Aorta (tissue), 5 donors: Measurements from ENCODE around the gene RALGAPA2. TPM values are rescaled to one million over a fixed set of nuclear protein-coding genes. Genes with fewer than 3 reads are reported as not detected.
A peak's percentile ranks its signal among the peaks of the same experiment; 100 is the strongest.

Experiments used
- ATAC-seq: fragments of 200-7000 bp; cut with Tn5 transposase; one replicate; pipeline ENCODE4 v1.9.1; 2022; ENCODE audit warnings: moderate library complexity; ENCODE audit not compliant: low FRiP score
- DNase-seq, 2 donors: peaks; one replicate each; pipeline ENCODE4 v3.0.0-alpha.2; 2020
- H3K27ac ChIP-seq, 2 donors: one replicate each; pipeline ENCODE4 v1.5.1; 2013; ENCODE audit warnings: low read length in 2 of 2, mild to moderate bottlenecking in 2 of 2, moderate library complexity in 2 of 2, control low read depth in 1 of 2, inconsistent platforms in 1 of 2, low read depth in 1 of 2
- H3K27me3 ChIP-seq, 2 donors: one replicate each; pipeline ENCODE4 v1.6.1; 2013; ENCODE audit warnings: control low read depth in 1 of 2, low read length in 1 of 2, mild to moderate bottlenecking in 1 of 2, moderate library complexity in 1 of 2; ENCODE audit not compliant: insufficient read depth in 2 of 2, control insufficient read depth in 1 of 2
- H3K36me3 ChIP-seq, 2 donors: one replicate each; pipeline ENCODE4 v1.6.1; 2013; ENCODE audit warnings: control low read depth in 1 of 2, low read length in 1 of 2, mild to moderate bottlenecking in 1 of 2; ENCODE audit not compliant: insufficient read depth in 2 of 2, control insufficient read depth in 1 of 2
- H3K4me1 ChIP-seq, 2 donors: one replicate each; pipeline ENCODE4 v1.6.1; 2013; ENCODE audit warnings: low read length in 2 of 2, control low read depth in 1 of 2, mild to moderate bottlenecking in 1 of 2, moderate library complexity in 1 of 2; ENCODE audit not compliant: insufficient read depth in 2 of 2, control insufficient read depth in 1 of 2
- H3K4me3 ChIP-seq, 2 donors: one replicate each; pipeline ENCODE4 v1.5.1; 2013; ENCODE audit warnings: low read length in 2 of 2, control low read depth in 1 of 2, mild to moderate bottlenecking in 1 of 2
- H3K9me3 ChIP-seq: one replicate; pipeline ENCODE4 v1.6.1; 2013; ENCODE audit warnings: mild to moderate bottlenecking, low read length; ENCODE audit not compliant: control insufficient read depth
- WGBS, 2 donors: extraction: QIAGEN DNeasy Blood & Tissue Kit; methylation state at CpG; one replicate each; pipeline ENCODE4 v1.1.7; 2013; 5-methylcytosine and 5-hydroxymethylcytosine counted together
- intact Hi-C, 2 donors: fragments of 100-400 bp; cut with DNase I; formaldehyde crosslinking; loops; one replicate each; pipeline versions ENCODE4 v1.14.2 to v1.15.0; 2022
- long read RNA-seq, 2 donors: library from polyadenylated mRNA; unstranded; transcript quantifications; one replicate each; pipeline ENCODE4 v2.0.0, GENCODE V29; 2020 to 2021
- polyA plus RNA-seq, 2 donors: library from polyadenylated mRNA; stranded (reverse); fragments of 200-250 nt; gene quantifications; one replicate each; pipeline ENCODE4 v1.2.3, GENCODE V29; 2013
- total RNA-seq, 2 donors: library from RNA; stranded (reverse); fragmentation: NEBNext Ultra II Directional; extraction: Animal tissue kit (Norgen Biotek cat#: 25700); gene quantifications; one replicate each; pipeline ENCODE4 v1.2.1, GENCODE V29; 2021
- donor health status: healthy with polysubstance abuse.
- donor health status: Bipolar disorder and iron deficiency.
- donor health status: DM: no; HTN: no; CAD: no.
- donor health status: DM: no; HTN: no; CAD: no.
- donor health status: DM: yes; HTN: yes; CAD: no.

The RALGAPA2 gene
- 10 to 100 TPM; 34.8 to 62.3 TPM for total RNA-seq
- 1 to 10 TPM; 2.2 to 3.5 TPM for polyA plus RNA-seq
- long read RNA-seq, donor 1, partial matches to known transcripts = 14 of 40 reads
- long read RNA-seq, donor 1, other reads (novel, unspliced or antisense) = 26 of 40 reads
- long read RNA-seq, donor 2, partial matches to known transcripts = 25 of 55 reads
- long read RNA-seq, donor 2, other reads (novel, unspliced or antisense) = 30 of 55 reads

GRCh38 chr20:20712474-20713243 is at the start of gene RALGAPA2:
TSS of gene RALGAPA2 (minus strand) at chr20:20712644. CDS start at chr20:20712480, 164 bp downstream.
- H3K36me3 ChIP-seq = no peaks in the 10 kb centered on the region
- WGBS, 2 donors = 0 to 1% methylated on average over 67 to 87 of the region's 87 CpGs
- no peaks in the 10 kb centered on the region for H3K27me3 ChIP-seq
- H3K4me1 ChIP-seq = peaks cover 0 to 5% of the 10 kb centered on the region in 2 donors
- DNase-seq (peak; percentile 98 to 99), ATAC-seq (peak; percentile 99)
- H3K27ac ChIP-seq = peak within 1 kb of the TSS; percentile 8 to 71
- peak within 1 kb of the TSS; percentile 84 to 96 for H3K4me3 ChIP-seq
- H3K9me3 ChIP-seq = peaks cover under 1% of the 10 kb centered on the region
- intact Hi-C loops = loop anchor here (5.0 to 10.0 kb wide), 2 partner anchors 412 to 415 kb away; partner anchors contain the start of gene KIZ (in 2 of the 2)

- ATAC-seq (no peak), DNase-seq (no peak)
- H3K27me3 ChIP-seq = no peaks in the 10 kb centered on the region
- H3K4me3 ChIP-seq = no peak overlapping the region
- H3K4me1 ChIP-seq = no peaks in the 10 kb centered on the region
- H3K27ac ChIP-seq = no peak overlapping the region
- 42% methylated on average over 1 of the region's 1 CpG for WGBS, 2 donors
- no peaks in the 10 kb centered on the region for H3K36me3 ChIP-seq
- intact Hi-C loops = no loop called here
- H3K9me3 ChIP-seq = peaks cover 2% of the 10 kb centered on the region
Observed at GRCh38 chr20:20761301-20761700, 48.9 kb upstream of the RALGAPA2 start.

GRCh38 chr20:20759132-20759531 is 46.7 kb upstream of the RALGAPA2 start:
- no peak overlapping the region for H3K27ac ChIP-seq
- no peak overlapping the region for H3K4me3 ChIP-seq
- peaks cover 2% of the 10 kb centered on the region for H3K9me3 ChIP-seq
- H3K4me1 ChIP-seq = no peaks in the 10 kb centered on the region
- no peak for DNase-seq
- intact Hi-C loops = no loop called here
- H3K36me3 ChIP-seq = no peaks in the 10 kb centered on the region
- ATAC-seq = no peak
- 56 to 59% methylated on average over 6 of the region's 6 CpGs for WGBS, 2 donors
- H3K27me3 ChIP-seq = no peaks in the 10 kb centered on the region

GRCh38 chr20:20755674-20756319 is 43.4 kb upstream of the RALGAPA2 start:
- H3K27me3 ChIP-seq = no peaks in the 10 kb centered on the region
- WGBS, 2 donors = 75 to 83% methylated on average over 6 of the region's 6 CpGs
- DNase-seq = no peak
- H3K36me3 ChIP-seq = no peaks in the 10 kb centered on the region
- H3K9me3 ChIP-seq = no peaks in the 10 kb centered on the region
- H3K4me1 ChIP-seq = no peaks in the 10 kb centered on the region
- ATAC-seq = no peak
- H3K4me3 ChIP-seq = no peak overlapping the region
- intact Hi-C loops = no loop called here
- H3K27ac ChIP-seq = no peak overlapping the region

GRCh38 chr20:20755231-20755630 is 42.8 kb upstream of the RALGAPA2 start:
- Histone ChIP-seq H3K27ac (no peak overlapping the region), H3K9me3 (no peaks in the 10 kb centered on the region), H3K27me3 (no peaks in the 10 kb centered on the region), H3K36me3 (no peaks in the 10 kb centered on the region), H3K4me3 (no peak overlapping the region), H3K4me1 (no peaks in the 10 kb centered on the region)
- intact Hi-C loops = no loop called here
- WGBS, 2 donors = 87 to 95% methylated on average over 4 of the region's 4 CpGs
- ATAC-seq = no peak
- no peak for DNase-seq

- DNase-seq (no peak), ATAC-seq (no peak)
- 89 to 90% methylated on average over 3 of the region's 3 CpGs for WGBS, 2 donors
- H3K27me3 ChIP-seq = no peaks in the 10 kb centered on the region
- no peaks in the 10 kb centered on the region for H3K4me1 ChIP-seq
- no peaks in the 10 kb centered on the region for H3K36me3 ChIP-seq
- no peaks in the 10 kb centered on the region for H3K9me3 ChIP-seq
- H3K4me3 ChIP-seq = no peak overlapping the region
- intact Hi-C loops = no loop called here
- no peak overlapping the region for H3K27ac ChIP-seq
Observed at GRCh38 chr20:20754714-20755113, 42.3 kb upstream of the RALGAPA2 start.

- Histone ChIP-seq H3K27me3 (peaks cover 0 to 4% of the 10 kb centered on the region in 2 donors), H3K27ac (no peak overlapping the region), H3K36me3 (no peaks in the 10 kb centered on the region), H3K4me1 (no peaks in the 10 kb centered on the region), H3K4me3 (no peak overlapping the region), H3K9me3 (peaks cover 4% of the 10 kb centered on the region)
- intact Hi-C loops = no loop called here
- ATAC-seq (no peak), DNase-seq (no peak)
- WGBS, 2 donors = 77 to 81% methylated on average over 5 of the region's 5 CpGs
Observed at GRCh38 chr20:20752712-20753111, 40.3 kb upstream of the RALGAPA2 start.

- WGBS, 2 donors = 47 to 60% methylated on average over 1 of the region's 1 CpG
- ATAC-seq = no peak
- no peaks in the 10 kb centered on the region for H3K36me3 ChIP-seq
- peaks cover 0 to 4% of the 10 kb centered on the region in 2 donors for H3K4me1 ChIP-seq
- H3K27me3 ChIP-seq = peaks cover 0 to 4% of the 10 kb centered on the region in 2 donors
- H3K9me3 ChIP-seq = peaks cover 4% of the 10 kb centered on the region
- no peak for DNase-seq
- H3K4me3 ChIP-seq = no peak overlapping the region
- intact Hi-C loops = no loop called here
- H3K27ac ChIP-seq = no peak overlapping the region
Observed at GRCh38 chr20:20747298-20747697, 34.9 kb upstream of the RALGAPA2 start.
